ENCODE measurements around the gene MORC1. TPM values are rescaled to one million over a fixed set of nuclear protein-coding genes. Genes with fewer than 3 reads are reported as not detected.

Gene MORC1
- total and polyA plus RNA-seq, 7 donors = not detected

DNA sequence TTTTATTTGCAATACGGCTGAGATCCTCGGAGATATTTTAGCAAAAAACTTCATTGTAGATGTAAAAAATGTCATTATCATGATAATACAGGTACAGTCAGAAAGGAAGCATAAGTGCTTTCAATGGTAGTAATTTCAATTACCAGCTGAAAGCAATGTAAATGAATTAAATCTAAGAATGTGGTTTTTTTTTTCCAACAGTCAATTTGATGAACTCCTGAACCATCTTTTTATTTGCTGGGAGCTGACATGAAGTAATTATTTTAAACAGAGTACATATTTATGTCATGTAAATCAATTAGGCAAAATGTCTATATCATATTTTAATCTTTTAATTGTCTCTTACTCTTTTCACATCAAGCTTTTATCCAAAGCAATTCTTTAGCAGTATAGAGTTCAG, 70.6 kb downstream of the MORC1 start:
- Histone ChIP-seq H3K36me3 (ENCODE audit: insufficient read depth in 1 of 2, low read depth in 1 of 2) (no peaks in the 10 kb centered on the region), H3K27me3 (ENCODE audit: insufficient read depth in 3 of 3, low read length in 2 of 3) (no peaks in the 10 kb centered on the region), H3K27ac (no peak overlapping the region), H3K4me1 (no peaks in the 10 kb centered on the region), H3K9me3 (no peaks in the 10 kb centered on the region), H3K4me3 (no peak overlapping the region)
- intact Hi-C loops (cut with DNase I) = no loop called here
- TF ChIP-seq, protein P1, sequence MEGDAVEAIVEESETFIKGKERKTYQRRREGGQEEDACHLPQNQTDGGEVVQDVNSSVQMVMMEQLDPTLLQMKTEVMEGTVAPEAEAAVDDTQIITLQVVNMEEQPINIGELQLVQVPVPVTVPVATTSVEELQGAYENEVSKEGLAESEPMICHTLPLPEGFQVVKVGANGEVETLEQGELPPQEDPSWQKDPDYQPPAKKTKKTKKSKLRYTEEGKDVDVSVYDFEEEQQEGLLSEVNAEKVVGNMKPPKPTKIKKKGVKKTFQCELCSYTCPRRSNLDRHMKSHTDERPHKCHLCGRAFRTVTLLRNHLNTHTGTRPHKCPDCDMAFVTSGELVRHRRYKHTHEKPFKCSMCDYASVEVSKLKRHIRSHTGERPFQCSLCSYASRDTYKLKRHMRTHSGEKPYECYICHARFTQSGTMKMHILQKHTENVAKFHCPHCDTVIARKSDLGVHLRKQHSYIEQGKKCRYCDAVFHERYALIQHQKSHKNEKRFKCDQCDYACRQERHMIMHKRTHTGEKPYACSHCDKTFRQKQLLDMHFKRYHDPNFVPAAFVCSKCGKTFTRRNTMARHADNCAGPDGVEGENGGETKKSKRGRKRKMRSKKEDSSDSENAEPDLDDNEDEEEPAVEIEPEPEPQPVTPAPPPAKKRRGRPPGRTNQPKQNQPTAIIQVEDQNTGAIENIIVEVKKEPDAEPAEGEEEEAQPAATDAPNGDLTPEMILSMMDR (IDR thresholded peaks at IDR 0.05) = no peak
- DNase-seq = no peak
- no peak for ATAC-seq
- WGBS, 3 donors = 77 to 86% (median 85%) methylated on average over 2 of the region's 2 CpGs

DNA sequence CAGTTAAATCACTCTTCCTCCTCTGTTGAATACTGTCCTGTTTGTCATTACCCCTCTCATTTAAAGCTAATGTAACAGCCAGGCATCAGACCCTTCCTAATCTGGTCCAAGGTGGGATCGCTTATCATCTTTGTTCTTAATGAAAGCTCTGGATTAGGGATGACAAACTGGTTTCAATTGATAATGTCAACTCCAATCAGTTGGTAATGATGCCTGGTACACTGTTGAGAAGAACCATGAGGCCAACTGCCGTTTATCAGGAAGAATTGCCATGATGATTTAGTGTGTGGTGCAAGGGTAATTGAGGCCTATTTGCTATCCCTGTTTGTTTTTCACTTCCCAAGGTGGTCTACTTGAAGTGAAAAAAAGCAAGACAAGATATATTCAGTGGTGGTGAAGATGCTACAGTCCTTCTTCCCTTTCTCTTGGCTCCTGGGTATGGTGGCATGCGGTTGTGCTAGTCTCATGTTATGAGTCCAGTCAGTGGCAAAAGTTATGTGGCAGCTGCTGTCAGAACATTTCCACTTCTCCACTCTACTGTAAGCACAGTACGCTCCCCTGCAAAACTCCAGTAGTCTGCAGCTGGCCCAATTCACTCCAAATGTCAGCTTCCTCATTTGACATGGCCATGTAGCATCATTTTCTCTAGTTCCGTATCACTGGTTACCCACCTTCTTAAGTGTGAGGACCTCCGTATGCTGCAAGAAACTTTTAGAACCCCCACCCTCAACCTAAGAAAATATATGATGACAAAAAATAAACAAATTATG, 72.5 kb downstream of the MORC1 start:
- H3K4me3 ChIP-seq = no peak overlapping the region
- ATAC-seq (no peak), DNase-seq (no peak)
- TF ChIP-seq, protein P1 (IDR thresholded peaks at IDR 0.05) = no peak
- no peak overlapping the region for H3K27ac ChIP-seq
- no peaks in the 10 kb centered on the region for H3K36me3 ChIP-seq (ENCODE audit: insufficient read depth in 1 of 2, low read depth in 1 of 2)
- no peaks in the 10 kb centered on the region for H3K4me1 ChIP-seq
- intact Hi-C loops (cut with DNase I) = no loop called here
- no peaks in the 10 kb centered on the region for H3K27me3 ChIP-seq (ENCODE audit: insufficient read depth in 3 of 3, low read length in 2 of 3)
- no peaks in the 10 kb centered on the region for H3K9me3 ChIP-seq
- WGBS, 3 donors = 79 to 83% (median 82%) methylated on average over 6 of the region's 6 CpGs

DNA sequence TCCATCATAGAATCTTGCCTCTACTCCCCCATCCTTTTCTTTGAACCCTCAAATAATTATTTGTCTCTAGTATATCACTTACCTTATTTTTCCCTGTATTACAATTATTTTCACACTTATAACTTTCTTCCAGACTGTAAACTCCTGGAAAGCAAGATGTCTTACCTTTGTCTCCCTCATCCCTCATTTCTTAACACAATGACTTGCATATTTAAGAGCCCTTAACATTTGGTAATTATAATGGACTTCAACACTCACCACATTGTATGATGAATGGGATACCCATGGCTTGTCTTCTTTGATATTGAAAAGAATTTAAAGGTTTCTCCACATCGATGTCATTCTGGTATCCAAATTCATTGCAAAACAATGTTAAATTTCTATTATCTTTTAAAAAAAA, 82.9 kb downstream of the MORC1 start:
- TF ChIP-seq, protein P1 (IDR thresholded peaks at IDR 0.05) = no peak
- Histone ChIP-seq H3K36me3 (ENCODE audit: insufficient read depth in 1 of 2, low read depth in 1 of 2) (no peaks in the 10 kb centered on the region), H3K4me1 (no peaks in the 10 kb centered on the region), H3K9me3 (peaks cover 3% of the 10 kb centered on the region), H3K27me3 (ENCODE audit: insufficient read depth in 3 of 3, low read length in 2 of 3) (no peaks in the 10 kb centered on the region), H3K27ac (no peak overlapping the region), H3K4me3 (no peak overlapping the region)
- intact Hi-C loops (cut with DNase I) = no loop called here
- 88 to 98% (median 96%) methylated on average over 1 of the region's 1 CpG for WGBS, 3 donors
- DNase-seq = no peak
- ATAC-seq = no peak

DNA sequence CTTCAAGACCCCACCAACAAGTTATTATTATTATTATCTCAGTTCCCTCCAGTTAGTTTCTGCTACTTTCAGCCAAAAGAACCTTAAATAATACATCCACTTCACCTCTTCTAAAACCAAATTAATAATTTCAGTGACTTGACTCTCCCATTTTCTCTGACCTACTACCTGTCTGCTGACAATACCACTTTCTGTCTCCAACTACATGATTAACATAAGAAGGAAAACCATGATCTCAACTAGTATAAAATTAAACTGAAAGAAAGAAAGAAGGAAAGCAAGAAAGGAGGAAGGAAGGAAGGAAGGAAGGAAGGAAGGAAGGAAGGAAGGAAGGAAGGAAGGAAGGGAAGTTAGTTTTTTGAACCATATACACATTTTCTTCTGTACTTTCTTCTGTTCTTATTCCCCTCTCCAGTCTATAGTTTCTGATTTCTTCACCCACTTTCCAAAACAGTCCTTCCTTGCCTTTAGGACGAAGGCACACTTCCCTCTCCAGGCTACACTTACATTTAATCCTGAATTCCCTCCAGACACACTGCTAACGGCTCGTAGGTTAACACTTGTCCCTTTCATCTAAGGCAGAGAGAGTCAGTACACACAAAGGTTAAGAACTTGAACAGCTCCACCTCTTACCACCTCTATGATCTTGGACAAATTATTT, 84.8 kb downstream of the MORC1 start:
- TF ChIP-seq, protein P1 (IDR thresholded peaks at IDR 0.05) = no peak
- intact Hi-C loops (cut with DNase I) = no loop called here
- 24 to 29% (median 28%) methylated on average over 3 of the region's 3 CpGs for WGBS, 3 donors

More for the DNA sequence above, 84.8 kb downstream of the MORC1 start:
- Histone ChIP-seq H3K27me3 (ENCODE audit: insufficient read depth in 3 of 3, low read length in 2 of 3) (no peaks in the 10 kb centered on the region), H3K27ac (no peak overlapping the region), H3K9me3 (no peaks in the 10 kb centered on the region), H3K4me3 (no peak overlapping the region), H3K4me1 (no peaks in the 10 kb centered on the region), H3K36me3 (ENCODE audit: insufficient read depth in 1 of 2, low read depth in 1 of 2) (no peaks in the 10 kb centered on the region)
- ATAC-seq (no peak), DNase-seq (no peak)
